Urinary bladder (tissue), 4 donors: ENCODE data around the gene HASPIN. TPM values are rescaled to one million over a fixed set of nuclear protein-coding genes. Genes with fewer than 3 reads are reported as not detected.
"Not testable (repeated sequence)": the region's sequence is repeated elsewhere in the genome, so short reads cannot be mapped to it uniquely, and the experiment has no call there.

ENCODE experiments used
- DNase-seq: peaks from one replicate; pipeline ENCODE4 v3.0.0-alpha.2; 2015; ENCODE audit errors: extremely low spot score
- H3K27ac ChIP-seq: one replicate; pipeline ENCODE4 v1.5.1; 2013; ENCODE audit warnings: low read depth, mild to moderate bottlenecking, moderate library complexity
- H3K36me3 ChIP-seq: one replicate; pipeline ENCODE4 v1.6.1; 2013; ENCODE audit warnings: mild to moderate bottlenecking, moderate library complexity; ENCODE audit not compliant: insufficient read depth
- H3K4me1 ChIP-seq: one replicate; pipeline ENCODE4 v1.6.1; 2013; ENCODE audit warnings: mild to moderate bottlenecking, moderate library complexity; ENCODE audit not compliant: insufficient read depth
- H3K4me3 ChIP-seq: one replicate; pipeline ENCODE4 v1.5.1; 2013; ENCODE audit warnings: low read depth, low read length
- WGBS: extraction: QIAGEN DNeasy Blood & Tissue Kit; methylation state at CpG from one replicate; pipeline ENCODE4 v1.1.7; 2013; 5-methylcytosine and 5-hydroxymethylcytosine counted together
- polyA plus RNA-seq: library from polyadenylated mRNA; stranded (reverse); fragments of 200-250 nt; gene quantifications from one replicate; pipeline ENCODE4 v1.2.3, GENCODE V29; 2013
- total RNA-seq: library from RNA; depleted of rRNA; stranded (reverse); fragments of >200 nt; gene quantifications from one replicate; pipeline ENCODE4 v1.2.3, GENCODE V29; 2014
- donor health status: healthy with polysubstance abuse.
- donor health status: healthy.

The HASPIN gene
- total and polyA plus RNA-seq, 2 donors, result 0.08 to 2.2 TPM

DNA sequence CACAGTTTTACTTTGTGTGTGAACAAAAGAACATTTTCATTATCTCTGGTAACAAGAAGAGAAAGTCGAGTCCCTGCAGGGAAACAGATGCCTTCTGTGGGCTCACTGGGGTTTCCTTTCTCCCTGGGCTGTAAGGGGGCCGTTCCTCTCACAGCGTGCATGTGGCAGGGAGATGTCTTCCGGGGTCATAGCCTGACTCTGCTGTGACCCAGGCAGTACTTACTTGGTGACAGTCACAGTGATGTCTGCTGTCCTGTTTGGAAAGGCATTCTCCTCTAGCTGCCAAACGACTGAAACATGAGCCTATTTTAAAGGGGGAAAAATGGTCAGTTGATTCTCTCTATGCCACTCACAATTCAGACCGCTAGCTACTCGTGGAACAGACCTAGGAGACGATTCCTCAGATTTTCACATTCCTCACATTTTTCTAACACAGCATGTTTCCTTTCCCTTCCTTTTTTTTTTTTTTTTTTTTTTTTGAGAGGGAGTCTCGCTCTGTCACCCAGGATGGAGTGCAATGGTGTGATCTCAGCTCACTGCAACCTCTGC, 7.3 kb downstream of the HASPIN start:
- 41% methylated on average over 9 of the region's 9 CpGs for WGBS

GRCh38 chr17:3732210-3732621, 8.5 kb downstream of the HASPIN start:
- WGBS, result 33% methylated on average over 9 of the region's 9 CpGs
- H3K4me1 ChIP-seq, result no peaks in the 10 kb centered on the region
- H3K4me3 ChIP-seq, result no peak overlapping the region
- no peak overlapping the region for H3K27ac ChIP-seq
- H3K36me3 ChIP-seq, result no peaks in the 10 kb centered on the region
- DNase-seq, result no peak

More for the DNA sequence above, 7.3 kb downstream of the HASPIN start:
- H3K27ac ChIP-seq, result no peak overlapping the region
- H3K36me3 ChIP-seq, result no peaks in the 10 kb centered on the region
- no peak for DNase-seq
- no peak overlapping the region for H3K4me3 ChIP-seq
- no peaks in the 10 kb centered on the region for H3K4me1 ChIP-seq

DNA sequence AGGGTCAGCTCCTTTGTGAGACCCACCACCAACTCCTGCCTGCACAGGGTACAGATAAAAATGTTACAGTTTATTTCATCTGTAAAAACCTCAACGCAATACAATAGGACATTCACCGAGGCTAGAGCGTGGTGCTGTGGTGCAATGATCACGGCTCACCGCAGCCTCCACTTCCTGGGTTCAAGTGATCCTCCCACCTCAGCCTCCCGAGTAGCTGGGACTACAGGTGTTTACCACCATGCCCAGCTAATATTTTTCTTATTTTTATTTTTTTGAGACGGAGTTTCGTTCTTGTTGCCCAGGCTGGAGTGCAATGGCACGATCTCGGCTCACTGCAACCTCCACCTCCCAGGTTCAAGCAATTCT, 11.2 kb downstream of the HASPIN start:
- H3K4me3 ChIP-seq, DNase-seq, H3K27ac ChIP-seq, H3K4me1 ChIP-seq, H3K36me3 ChIP-seq: not testable (repeated sequence)
- whole genome bisulfite sequencing, result 94% methylated on average over 10 of the region's 10 CpGs

GRCh38 chr17:3735515-3735914, 11.8 kb downstream of the HASPIN start:
- Histone ChIP-seq H3K4me3 (no peak overlapping the region), H3K27ac (no peak overlapping the region), H3K4me1 (no peaks in the 10 kb centered on the region), H3K36me3 (no peaks in the 10 kb centered on the region)
- WGBS, result 66% methylated on average over 8 of the region's 8 CpGs
- DNase-seq, result no peak

- WGBS, result 51% methylated on average over 16 of the region's 16 CpGs
- no peak for DNase-seq
- H3K36me3 ChIP-seq, result no peaks in the 10 kb centered on the region
- H3K4me1 ChIP-seq, result no peaks in the 10 kb centered on the region
- H3K4me3 ChIP-seq, result no peak overlapping the region
- no peak overlapping the region for H3K27ac ChIP-seq
These were observed 15.0 kb downstream of the HASPIN start for GRCh38 chr17:3738562-3739295.

DNA sequence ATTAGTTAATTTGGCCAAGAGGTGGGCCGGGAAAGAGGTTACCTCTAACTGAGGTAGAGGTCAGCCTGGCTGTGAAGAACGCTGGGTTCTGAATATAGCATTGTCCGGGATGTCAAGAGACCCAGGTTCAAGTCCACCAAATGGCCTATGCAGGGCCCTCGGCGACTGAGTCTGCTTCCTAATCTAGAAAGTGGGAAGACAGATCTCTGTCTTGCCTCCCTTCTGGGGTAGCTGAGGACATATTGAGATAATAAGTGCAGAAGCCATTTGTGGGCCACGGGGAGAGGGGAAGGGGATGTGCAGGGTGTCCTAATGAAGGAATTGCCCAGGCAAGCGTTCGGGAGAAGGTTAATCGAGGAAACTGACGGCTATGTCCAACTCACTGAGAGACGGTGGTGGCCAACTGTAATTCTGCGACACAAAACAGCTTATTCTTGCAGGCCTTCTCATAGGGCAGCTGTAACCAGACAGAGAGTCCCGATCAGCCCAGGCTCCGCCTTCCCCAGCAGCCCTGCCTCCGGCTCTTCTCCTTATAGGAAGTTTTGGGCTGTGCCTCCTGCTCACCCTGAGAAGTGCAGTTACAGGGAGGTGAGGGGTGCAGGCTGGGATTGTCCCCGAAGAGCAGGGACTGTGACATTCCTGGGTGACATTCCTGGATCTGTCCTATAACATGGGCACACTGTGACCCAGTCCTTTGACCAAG, 15.9 kb downstream of the HASPIN start:
- no peak for DNase-seq
- WGBS, result 81% methylated on average over 16 of the region's 16 CpGs
- Histone ChIP-seq H3K27ac (no peak overlapping the region), H3K4me1 (no peaks in the 10 kb centered on the region), H3K36me3 (no peaks in the 10 kb centered on the region), H3K4me3 (no peak overlapping the region)

DNA sequence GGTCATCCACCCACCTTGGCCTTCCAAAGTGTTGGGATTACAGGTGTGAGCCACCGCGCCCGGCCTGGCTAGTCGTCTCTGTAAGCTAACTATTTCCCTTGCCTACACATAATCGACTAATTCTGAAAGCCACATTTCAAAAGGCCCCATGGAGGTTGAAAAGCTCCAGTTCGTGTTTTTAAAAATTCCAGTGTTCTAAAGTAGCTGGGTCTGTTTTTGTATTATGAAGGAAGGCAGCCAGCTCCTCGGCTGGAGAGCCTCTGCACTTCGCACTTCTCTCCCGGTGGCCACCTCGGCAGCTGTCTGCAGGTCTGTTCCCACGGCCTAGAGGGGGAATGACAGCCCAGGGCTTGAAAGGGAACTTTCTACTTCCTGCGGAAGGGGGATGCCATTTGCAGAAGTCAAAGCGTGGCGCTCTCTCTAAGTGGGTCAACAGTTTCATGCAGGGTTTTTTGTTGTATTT, 16.9 kb downstream of the HASPIN start:
- no peak overlapping the region for H3K4me3 ChIP-seq
- 66% methylated on average over 14 of the region's 14 CpGs for WGBS
- H3K4me1 ChIP-seq, result no peaks in the 10 kb centered on the region
- no peak overlapping the region for H3K27ac ChIP-seq
- DNase-seq, result no peak
- H3K36me3 ChIP-seq, result no peaks in the 10 kb centered on the region

GRCh38 chr17:3744014-3744413, 20.3 kb downstream of the HASPIN start:
- no peak for DNase-seq
- WGBS, result 45% methylated on average over 3 of the region's 3 CpGs
- Histone ChIP-seq H3K4me1 (no peaks in the 10 kb centered on the region), H3K36me3 (no peaks in the 10 kb centered on the region), H3K27ac (no peak overlapping the region), H3K4me3 (no peak overlapping the region)

DNA sequence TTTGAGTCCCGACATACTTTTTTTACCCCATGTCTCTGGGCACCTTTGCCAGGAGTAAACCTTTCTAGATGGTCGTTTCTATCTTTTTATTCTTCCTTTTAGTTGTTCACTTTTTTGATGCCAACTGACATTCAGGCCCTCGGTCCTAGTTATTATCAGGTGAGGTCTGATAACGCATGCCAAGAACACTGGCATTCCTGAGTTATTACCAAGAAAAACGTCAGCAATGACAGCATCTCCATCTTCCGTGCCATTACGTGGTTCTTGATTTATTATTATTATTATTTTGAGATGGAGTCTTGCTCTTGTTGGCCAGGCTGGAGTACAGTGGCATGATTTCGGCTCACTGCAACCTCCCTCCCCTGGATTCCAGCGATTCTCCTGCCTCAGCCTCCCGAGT, 21.4 kb downstream of the HASPIN start:
- DNase-seq, result no peak
- no peaks in the 10 kb centered on the region for H3K4me1 ChIP-seq
- no peak overlapping the region for H3K4me3 ChIP-seq
- 82% methylated on average over 10 of the region's 10 CpGs for WGBS
- no peak overlapping the region for H3K27ac ChIP-seq
- H3K36me3 ChIP-seq, result no peaks in the 10 kb centered on the region

DNA sequence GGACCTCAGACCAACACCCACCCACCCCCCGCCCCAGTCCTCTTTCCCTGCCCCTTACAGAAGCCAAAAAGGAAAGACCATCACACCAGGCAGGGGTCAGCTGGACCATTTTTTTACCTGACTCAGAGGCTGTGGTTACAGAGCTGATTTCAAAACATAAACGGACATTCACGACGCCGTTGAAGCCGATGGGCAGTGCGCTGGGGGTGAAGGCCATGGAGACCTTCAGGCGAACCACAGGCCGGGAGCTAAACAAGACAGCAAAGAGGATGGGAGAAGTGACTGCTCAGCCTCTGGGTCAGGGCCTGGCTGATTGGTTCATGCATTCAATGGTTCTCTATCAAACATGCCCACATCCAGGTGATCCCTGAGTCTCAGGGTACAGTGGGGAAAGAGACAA, 24.1 kb downstream of the HASPIN start:
- H3K4me3 ChIP-seq, result no peak overlapping the region
- DNase-seq, result no peak
- 87% methylated on average over 9 of the region's 9 CpGs for WGBS

DNA sequence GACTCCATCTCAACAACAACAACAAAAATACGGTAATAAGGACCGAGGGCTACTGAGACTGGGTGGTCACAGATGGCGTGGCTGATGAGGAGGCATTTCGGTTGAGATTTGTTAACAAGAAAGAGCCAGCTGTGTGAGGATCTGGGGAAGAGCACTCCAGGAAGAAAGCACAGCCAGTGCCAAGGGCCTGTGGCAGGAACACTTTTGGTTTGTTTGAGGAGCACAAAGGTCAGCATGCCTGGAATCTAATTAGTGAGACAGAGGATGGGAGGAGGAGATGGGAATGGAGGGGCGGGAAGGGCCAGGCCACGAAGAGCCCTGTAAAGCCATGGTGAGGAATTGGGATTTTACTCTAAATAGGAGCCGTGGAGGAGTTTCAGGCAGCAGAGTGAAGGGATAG, 24.9 kb downstream of the HASPIN start:
- no peak overlapping the region for H3K27ac ChIP-seq
- no peak for DNase-seq
- no peak overlapping the region for H3K4me3 ChIP-seq
- H3K4me1 ChIP-seq, result no peaks in the 10 kb centered on the region
- 87% methylated on average over 7 of the region's 7 CpGs for WGBS
- H3K36me3 ChIP-seq, result no peaks in the 10 kb centered on the region

More for the DNA sequence above, 24.1 kb downstream of the HASPIN start:
- H3K27ac ChIP-seq, result no peak overlapping the region
- no peaks in the 10 kb centered on the region for H3K36me3 ChIP-seq
- H3K4me1 ChIP-seq, result no peaks in the 10 kb centered on the region

DNA sequence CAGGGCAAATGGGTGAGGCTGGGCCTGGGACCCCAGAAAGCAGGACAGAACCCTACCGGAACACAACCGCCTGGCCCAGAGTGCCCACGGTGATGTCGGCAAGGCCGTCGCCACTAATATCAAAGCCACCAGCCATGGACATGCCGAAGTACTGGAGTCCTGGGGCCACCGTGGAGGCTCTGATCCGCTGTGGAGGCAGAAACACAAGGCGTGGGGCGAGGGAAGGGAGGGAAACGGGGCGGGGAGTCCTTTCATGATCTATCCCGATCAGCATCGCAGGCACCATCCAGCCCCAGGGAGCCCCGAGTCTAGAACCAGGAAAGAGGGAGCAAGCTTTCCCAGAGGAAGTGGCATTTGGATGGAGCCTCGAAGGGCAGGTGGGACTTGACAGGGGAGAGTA, 26.6 kb downstream of the HASPIN start:
- DNase-seq, result no peak
- 88% methylated on average over 17 of the region's 17 CpGs for WGBS
- H3K36me3 ChIP-seq, result no peaks in the 10 kb centered on the region
- H3K4me3 ChIP-seq, result no peak overlapping the region
- no peak overlapping the region for H3K27ac ChIP-seq
- no peaks in the 10 kb centered on the region for H3K4me1 ChIP-seq

GRCh38 chr17:3750926-3751325, 27.2 kb downstream of the HASPIN start:
- WGBS, result 72% methylated on average over 8 of the region's 8 CpGs
- no peak for DNase-seq
- Histone ChIP-seq H3K4me1 (no peaks in the 10 kb centered on the region), H3K27ac (no peak overlapping the region), H3K4me3 (no peak overlapping the region), H3K36me3 (no peaks in the 10 kb centered on the region)

DNA sequence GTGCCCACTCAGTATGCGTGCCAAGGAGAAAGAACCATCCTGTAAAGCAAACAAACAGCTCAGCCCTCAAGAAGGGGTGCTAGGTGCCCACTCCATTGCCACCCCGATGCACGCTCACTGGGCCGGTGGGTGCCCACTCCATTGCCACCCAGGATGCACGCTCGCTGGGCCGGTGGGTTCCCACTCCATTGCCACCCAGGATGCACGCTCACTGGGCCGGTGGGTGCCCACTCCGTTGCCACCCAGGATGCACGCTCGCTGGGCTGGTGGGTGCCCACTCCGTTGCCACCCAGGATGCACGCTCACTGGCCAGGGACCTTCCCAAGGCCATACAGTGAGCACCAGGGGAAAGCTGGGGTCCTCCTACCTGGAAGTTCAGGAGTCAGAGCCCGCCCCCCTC, 28.1 kb downstream of the HASPIN start:
- H3K4me1 ChIP-seq, result no peaks in the 10 kb centered on the region
- DNase-seq, result no peak
- no peaks in the 10 kb centered on the region for H3K36me3 ChIP-seq
- WGBS, result 97% methylated on average over 15 of the region's 15 CpGs
- H3K27ac ChIP-seq, result no peak overlapping the region
- H3K4me3 ChIP-seq, result no peak overlapping the region
